ENCODE data around the gene SLC25A44. TPM values are rescaled to one million over a fixed set of nuclear protein-coding genes. Genes with fewer than 3 reads are reported as not detected.

SLC25A44 gene
- total RNA-seq, 2 experiments from 2014 or later, result 11.6 to 13.0 TPM

DNA sequence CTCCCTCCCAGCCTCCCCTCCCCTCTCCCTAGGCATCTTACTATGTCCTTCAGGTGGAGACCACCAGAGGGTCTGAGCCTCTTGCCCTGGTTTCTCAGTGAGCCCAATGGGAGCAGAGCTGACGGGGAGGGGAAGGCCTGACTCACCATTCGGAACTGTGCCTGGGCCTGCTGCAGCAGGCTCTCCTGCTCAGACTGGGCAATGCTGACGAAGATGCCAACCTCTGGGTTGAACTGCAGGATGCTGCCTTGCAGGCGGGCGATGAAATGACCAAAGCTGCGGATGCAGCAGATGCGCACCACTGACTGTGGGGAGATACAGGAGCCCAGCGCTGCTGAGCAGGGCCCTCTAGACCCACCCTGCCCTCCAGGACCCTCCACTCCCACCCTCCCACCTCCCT is 65.0 kb downstream of the SLC25A44 start:
- intact Hi-C loops (cut with DNase I, micrococcal nuclease), result no loop called here
- Mint-ChIP-seq H3K27ac (no peak overlapping the region), H3K36me3 (ENCODE audit: low read depth) (peaks cover 81% of the 10 kb centered on the region), H3K27me3 (no peaks in the 10 kb centered on the region), H3K9me3 (no peaks in the 10 kb centered on the region), H3K4me1 (ENCODE audit: low read depth) (no peaks in the 10 kb centered on the region), H3K4me3 (no peak overlapping the region)
- Histone ChIP-seq H3K9me3 (ENCODE audit: control insufficient read depth in 1 of 2, insufficient read depth in 1 of 2, low read length in 2 of 2) (no peaks in the 10 kb centered on the region), H3K4me1 (ENCODE audit: insufficient read depth, low read length) (no peaks in the 10 kb centered on the region), H3K27ac (ENCODE audit: low read depth in 1 of 2, low read length in 2 of 2) (no peak overlapping the region), H3K36me3 (ENCODE audit: insufficient read depth, low read length) (peaks cover 84% of the 10 kb centered on the region), H3K27me3 (ENCODE audit: control insufficient read depth in 1 of 2, insufficient read depth in 2 of 2, low read length in 2 of 2) (no peaks in the 10 kb centered on the region), H3K4me3 (ENCODE audit: low read length) (no peak overlapping the region)
- CTCF ChIA-PET, result no interaction called here
- DNase-seq (no peak), ATAC-seq (ENCODE audit: poor library complexity) (no peak)
- POLR2A ChIA-PET, result no interaction called here
- TF ChIP-seq, protein P1, sequence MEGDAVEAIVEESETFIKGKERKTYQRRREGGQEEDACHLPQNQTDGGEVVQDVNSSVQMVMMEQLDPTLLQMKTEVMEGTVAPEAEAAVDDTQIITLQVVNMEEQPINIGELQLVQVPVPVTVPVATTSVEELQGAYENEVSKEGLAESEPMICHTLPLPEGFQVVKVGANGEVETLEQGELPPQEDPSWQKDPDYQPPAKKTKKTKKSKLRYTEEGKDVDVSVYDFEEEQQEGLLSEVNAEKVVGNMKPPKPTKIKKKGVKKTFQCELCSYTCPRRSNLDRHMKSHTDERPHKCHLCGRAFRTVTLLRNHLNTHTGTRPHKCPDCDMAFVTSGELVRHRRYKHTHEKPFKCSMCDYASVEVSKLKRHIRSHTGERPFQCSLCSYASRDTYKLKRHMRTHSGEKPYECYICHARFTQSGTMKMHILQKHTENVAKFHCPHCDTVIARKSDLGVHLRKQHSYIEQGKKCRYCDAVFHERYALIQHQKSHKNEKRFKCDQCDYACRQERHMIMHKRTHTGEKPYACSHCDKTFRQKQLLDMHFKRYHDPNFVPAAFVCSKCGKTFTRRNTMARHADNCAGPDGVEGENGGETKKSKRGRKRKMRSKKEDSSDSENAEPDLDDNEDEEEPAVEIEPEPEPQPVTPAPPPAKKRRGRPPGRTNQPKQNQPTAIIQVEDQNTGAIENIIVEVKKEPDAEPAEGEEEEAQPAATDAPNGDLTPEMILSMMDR (IDR thresholded peaks at IDR 0.05), result no peak

DNA sequence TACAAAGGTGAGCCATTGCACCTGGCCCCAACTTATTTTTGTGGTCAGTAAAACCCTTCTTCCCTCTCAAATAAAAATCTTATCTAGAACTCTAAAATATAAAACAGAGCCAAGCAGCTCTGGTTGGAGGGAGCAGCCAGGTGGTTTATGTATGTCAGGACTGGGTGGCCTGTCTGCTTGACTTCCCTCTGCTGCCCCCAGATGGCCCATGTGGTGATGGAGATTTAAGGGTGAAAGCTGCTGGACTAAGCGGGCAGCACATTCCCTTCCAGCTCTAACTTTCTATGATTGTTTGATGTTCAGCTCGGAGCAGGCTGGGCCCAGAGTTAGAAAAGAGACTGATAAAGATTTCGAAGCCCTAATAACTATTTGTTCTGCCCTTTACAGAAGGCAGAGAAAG is 65.9 kb downstream of the SLC25A44 start:
- intact Hi-C loops (cut with DNase I, micrococcal nuclease), result no loop called here
- no peak overlapping the region for H3K4me3 ChIP-seq (ENCODE audit: low read length)
- H3K4me1 ChIP-seq (ENCODE audit: insufficient read depth, low read length), result no peaks in the 10 kb centered on the region
- no peaks in the 10 kb centered on the region for H3K27me3 ChIP-seq (ENCODE audit: control insufficient read depth in 1 of 2, insufficient read depth in 2 of 2, low read length in 2 of 2)
- Mint-ChIP-seq H3K27me3 (no peaks in the 10 kb centered on the region), H3K4me3 (no peak overlapping the region), H3K27ac (no peak overlapping the region), H3K4me1 (ENCODE audit: low read depth) (no peaks in the 10 kb centered on the region), H3K9me3 (no peaks in the 10 kb centered on the region), H3K36me3 (ENCODE audit: low read depth) (peaks cover 86% of the 10 kb centered on the region)
- H3K36me3 ChIP-seq (ENCODE audit: insufficient read depth, low read length), result peaks cover 81% of the 10 kb centered on the region
- ChIA-PET POLR2A (interaction anchor here (0.8 to 1.2 kb wide), 2 partner anchors 22 to 47 kb away, joined by 3 read pairs; partner anchors contain the start of genes PMF1 and SMG5), CTCF (no interaction called here)
- DNase-seq (no peak), ATAC-seq (ENCODE audit: poor library complexity) (no peak)
- H3K9me3 ChIP-seq (ENCODE audit: control insufficient read depth in 1 of 2, insufficient read depth in 1 of 2, low read length in 2 of 2), result no peaks in the 10 kb centered on the region
- TF ChIP-seq, protein P1 (IDR thresholded peaks at IDR 0.05), result no peak
- no peak overlapping the region for H3K27ac ChIP-seq (ENCODE audit: low read depth in 1 of 2, low read length in 2 of 2)

DNA sequence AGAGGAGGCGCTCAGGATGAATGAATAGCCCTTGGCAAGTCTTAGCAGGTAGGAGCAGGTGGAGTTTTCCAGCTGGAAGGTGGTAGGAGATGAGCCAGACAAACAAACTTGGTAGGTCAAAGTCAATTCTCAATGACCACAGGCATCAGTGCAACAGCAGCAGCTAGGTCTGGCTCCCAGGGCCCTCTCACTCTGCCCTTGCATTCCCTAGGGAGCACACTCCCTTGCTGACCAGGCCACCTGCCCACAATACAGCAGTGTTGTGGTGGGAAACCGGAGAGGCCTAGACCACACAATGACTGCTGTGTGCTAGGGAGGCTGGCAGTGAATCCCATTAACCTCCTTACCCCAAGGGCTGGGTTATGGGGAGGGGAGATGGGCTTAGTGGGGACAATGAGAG is 67.0 kb downstream of the SLC25A44 start:
- DNase-seq, result no peak
- TF ChIP-seq, protein P1 (IDR thresholded peaks at IDR 0.05), result no peak
- no peaks in the 10 kb centered on the region for H3K4me1 ChIP-seq (ENCODE audit: insufficient read depth, low read length)
- Mint-ChIP-seq H3K27ac (no peak overlapping the region), H3K9me3 (no peaks in the 10 kb centered on the region), H3K36me3 (ENCODE audit: low read depth) (peaks cover 92% of the 10 kb centered on the region), H3K4me3 (no peak overlapping the region), H3K27me3 (no peaks in the 10 kb centered on the region), H3K4me1 (ENCODE audit: low read depth) (no peaks in the 10 kb centered on the region)
- H3K27ac ChIP-seq (ENCODE audit: low read depth in 1 of 2, low read length in 2 of 2), result no peak overlapping the region
- H3K27me3 ChIP-seq (ENCODE audit: control insufficient read depth in 1 of 2, insufficient read depth in 2 of 2, low read length in 2 of 2), result no peaks in the 10 kb centered on the region
- no peak overlapping the region for H3K4me3 ChIP-seq (ENCODE audit: low read length)
- H3K9me3 ChIP-seq (ENCODE audit: control insufficient read depth in 1 of 2, insufficient read depth in 1 of 2, low read length in 2 of 2), result no peaks in the 10 kb centered on the region
- intact Hi-C loops (cut with DNase I, micrococcal nuclease), result no loop called here
- peaks cover 83% of the 10 kb centered on the region for H3K36me3 ChIP-seq (ENCODE audit: insufficient read depth, low read length)
- no peak for ATAC-seq (ENCODE audit: poor library complexity)
- ChIA-PET POLR2A (interaction anchor here (0.9 kb wide), 1 partner anchor 15 kb away, joined by 3 read pairs; no protein-coding TSS in a partner anchor), CTCF (interaction anchor here (0.6 kb wide), 1 partner anchor 14 kb away, joined by 3 read pairs; no protein-coding TSS in a partner anchor)

Other genes with a start within 250 kb of the SLC25A44 start
- gene ARHGEF2, start 215.6 kb upstream of the SLC25A44 start, total RNA-seq, result 10 to 100 TPM; 54.8 to 62.4 TPM
- gene SSR2, start 173.2 kb upstream of the SLC25A44 start, total RNA-seq, result 100 to 1,000 TPM; 223 to 225 TPM
- gene UBQLN4, start 140.3 kb upstream of the SLC25A44 start, total RNA-seq, result 10 to 100 TPM; 10.6 to 11.9 TPM
- gene LAMTOR2, start 139.3 kb upstream of the SLC25A44 start, total RNA-seq, result 1 to 10 TPM; 7.0 to 8.7 TPM
- gene RAB25, start 132.9 kb upstream of the SLC25A44 start, total RNA-seq, result 1 to 10 TPM in 1 of 2 experiments, under 1 TPM in 1; 0.58 to 1.3 TPM
- under 1 TPM; 0.27 to 0.36 TPM for gene MEX3A, start 111.6 kb upstream of the SLC25A44 start, total RNA-seq
- gene LMNA, start 79.4 kb upstream of the SLC25A44 start, total RNA-seq, result 100 to 1,000 TPM; 435 to 455 TPM
- 10 to 100 TPM in 1 of 2 experiments, 1 to 10 TPM in 1; 9.4 to 10.1 TPM for gene SEMA4A, start 40.5 kb upstream of the SLC25A44 start, total RNA-seq
- 10 to 100 TPM; 58.0 to 61.2 TPM for gene PMF1, start 18.9 kb downstream of the SLC25A44 start, total RNA-seq
- 1 to 10 TPM; 1.9 to 2.6 TPM for gene BGLAP, start 48.1 kb downstream of the SLC25A44 start, total RNA-seq
- 1 to 10 TPM; 3.4 to 3.6 TPM for gene PAQR6, start 54.0 kb downstream of the SLC25A44 start, total RNA-seq
- gene SMG5, start 88.7 kb downstream of the SLC25A44 start, total RNA-seq, result 10 to 100 TPM; 51.6 to 56.1 TPM
- gene TMEM79, start 90.2 kb downstream of the SLC25A44 start, total RNA-seq, result 1 to 10 TPM; 1.0 to 1.7 TPM
- gene GLMP, start 101.6 kb downstream of the SLC25A44 start, total RNA-seq, result 10 to 100 TPM; 12.3 to 16.1 TPM
- not detected for gene VHLL, start 105.2 kb downstream of the SLC25A44 start, total RNA-seq
- gene CCT3, start 144.2 kb downstream of the SLC25A44 start, total RNA-seq, result 10 to 100 TPM; 49.6 to 50.2 TPM
- gene TSACC, start 144.4 kb downstream of the SLC25A44 start, total RNA-seq, result not detected
- not detected for gene RHBG, start 175.1 kb downstream of the SLC25A44 start, total RNA-seq

Data from CD4-positive, alpha-beta T cell (primary cell).